SK-N-SH (cell line): ENCODE measurements around the gene KLHL18. TPM values are rescaled to one million over a fixed set of nuclear protein-coding genes. Genes with fewer than 3 reads are reported as not detected.

ENCODE experiments used
- CTCF ChIA-PET: fragments of 300-600, 350-600 bp; formaldehyde crosslinking; extraction: SDS; loops from one replicate; lab custom pipeline; 2021; lab: Yijun Ruan, JAX
- POLR2A ChIA-PET: fragments of 350-600 bp; sonication (Branson Sonifier 250); formaldehyde crosslinking; extraction: SDS; loops from one replicate; lab custom pipeline; 2020; ENCODE audit warnings: antibody characterized with exemption, inconsistent platforms; lab: Yijun Ruan, JAX
- DNase-seq: peaks from one replicate; pipeline ENCODE4 v3.0.0; 2012
- H2AFZ ChIP-seq: fragments of 200-600 bp; sonication (generic); 2 replicates; pipeline ENCODE4 v1.8.1; 2016; ENCODE audit warnings: antibody characterized with exemption, mild to moderate bottlenecking, low read depth
- H3F3A ChIP-seq: fragments of 200-600 bp; sonication (generic); replicated peaks from 2 replicates; pipeline ENCODE3; 2016; ENCODE audit warnings: antibody characterized with exemption, mild to moderate bottlenecking; ENCODE audit not compliant: insufficient read depth
- H3K27ac ChIP-seq, 2 experiments: fragments of 200-500 bp in 1 of 2; fragments of 200-600 bp in 1 of 2; sonication (Bioruptor generic) in 1 of 2; sonication (generic), shearing (Covaris generic) in 1 of 2; 2 replicates each; pipeline versions ENCODE4 v1.5.1 to v1.6.1; 2014 to 2016; ENCODE audit warnings: low read depth in 2 of 2, inconsistent platforms in 1 of 2, low read length in 1 of 2, mild to moderate bottlenecking in 1 of 2, mixed read lengths in 1 of 2
- H3K27me3 ChIP-seq: fragments of 200-600 bp; sonication (generic), shearing (Covaris generic); 2 replicates; pipeline ENCODE4 v1.6.1; 2016; ENCODE audit warnings: mixed run types; ENCODE audit not compliant: insufficient read depth
- H3K36me3 ChIP-seq, 2 experiments: fragments of 200-500 bp in 1 of 2; fragments of 200-600 bp in 1 of 2; sonication (Bioruptor generic) in 1 of 2; sonication (generic) in 1 of 2; replicated peaks in 1 of 2; 2 replicates each; pipeline versions ENCODE3 to v1.5.1; 2014 to 2016; ENCODE audit warnings: low read length in 1 of 2, mild to moderate bottlenecking in 1 of 2; ENCODE audit not compliant: insufficient read depth in 2 of 2, control insufficient read depth in 1 of 2
- H3K4me1 ChIP-seq, 2 experiments: fragments of 200-500 bp in 1 of 2; fragments of 200-600 bp in 1 of 2; sonication (Bioruptor generic) in 1 of 2; sonication (generic), shearing (Covaris generic) in 1 of 2; 2 replicates each; pipeline versions ENCODE4 v1.5.1 to v1.6.1; 2014 to 2016; ENCODE audit warnings: low read depth in 1 of 2, low read length in 1 of 2, mixed run types in 1 of 2; ENCODE audit not compliant: insufficient read depth in 2 of 2, control insufficient read depth in 1 of 2
- H3K4me2 ChIP-seq: fragments of 200-600 bp; sonication (generic), shearing (Covaris generic); 2 replicates; pipeline ENCODE4 v1.6.1; 2017; ENCODE audit warnings: mixed run types
- H3K4me3 ChIP-seq, 2 experiments: fragments of 200-500 bp in 1 of 2; fragments of 200-600 bp in 1 of 2; sonication (Bioruptor generic) in 1 of 2; sonication (generic), shearing (Covaris generic) in 1 of 2; 2 replicates each; pipeline versions ENCODE4 v1.5.1 to v1.8.1; 2014 to 2016; ENCODE audit warnings: low read depth in 2 of 2, inconsistent platforms in 1 of 2, low read length in 1 of 2, mild to moderate bottlenecking in 1 of 2, mixed read lengths in 1 of 2, moderate library complexity in 1 of 2
- H3K79me2 ChIP-seq: fragments of 200-600 bp; sonication (generic); 2 replicates; pipeline ENCODE4 v1.8.1; 2017; ENCODE audit warnings: mild to moderate bottlenecking; ENCODE audit not compliant: insufficient read depth
- H3K9ac ChIP-seq: fragments of 200-600 bp; sonication (generic); 2 replicates; pipeline ENCODE4 v1.6.1; 2017; ENCODE audit warnings: mixed run types
- H3K9me2 ChIP-seq: fragments of 200-600 bp; sonication (generic); 2 replicates; pipeline ENCODE4 v1.6.1; 2017; ENCODE audit warnings: mixed run types
- H3K9me3 ChIP-seq: fragments of 200-600 bp; sonication (generic); 2 replicates; pipeline ENCODE4 v1.6.1; 2017; ENCODE audit warnings: mixed run types, mild to moderate bottlenecking, moderate library complexity
- H4K20me1 ChIP-seq: fragments of 200-600 bp; sonication (generic); 2 replicates; pipeline ENCODE4 v1.6.1; 2017; ENCODE audit warnings: mild to moderate bottlenecking, mixed run types; ENCODE audit not compliant: insufficient read depth
- ELF1 ChIP-seq: IDR thresholded peaks from 2 replicates; pipeline ENCODE4 v1.4.0; 2012
- GABPA ChIP-seq: IDR thresholded peaks from 2 replicates; pipeline ENCODE4 v1.4.0; 2012; ENCODE audit warnings: low read depth, mild to moderate bottlenecking
- RFX5 ChIP-seq: IDR thresholded peaks from 2 replicates; pipeline ENCODE4 v1.6.1; 2012; ENCODE audit warnings: mild to moderate bottlenecking, improper control_type of control experiment, low read length
- RXRA ChIP-seq: IDR thresholded peaks from 2 replicates; pipeline ENCODE4 v1.4.0; 2012; ENCODE audit warnings: low read depth, mild to moderate bottlenecking, borderline replicate concordance
- TCF12 ChIP-seq: IDR thresholded peaks from 2 replicates; pipeline ENCODE4 v1.4.0; 2012
- WGBS: methylation state at CpG from one replicate; pipeline ENCODE4 v1.1.6; 2017; ENCODE audit warnings: low lambda C conversion rate; 5-methylcytosine and 5-hydroxymethylcytosine counted together
- polyA plus RNA-seq, 3 experiments: library from polyadenylated mRNA; depleted of rRNA; stranded (reverse); fragments of >200 nt; gene quantifications; 2 replicates each; pipeline ENCODE4 v1.2.3, GENCODE V29; 2012
- TF ChIP-seq, protein P1 (sequence below): fragments of 150-350 bp; IDR thresholded peaks from 2 replicates; pipeline ENCODE4 v1.6.1; 2016; ENCODE audit warnings: mild to moderate bottlenecking, low read depth, low read length
- TF ChIP-seq, protein P2 (sequence below): IDR thresholded peaks from 2 replicates; pipeline ENCODE4 v1.6.1; 2012; ENCODE audit warnings: mild to moderate bottlenecking, low read depth, low read length, moderate library complexity
- TF ChIP-seq, protein P3 (sequence below): fragments of 200-600 bp; sonication (generic); IDR thresholded peaks from 2 replicates; pipeline ENCODE4 v1.6.1; 2017; ENCODE audit warnings: antibody characterized with exemption, mild to moderate bottlenecking, moderate library complexity

The KLHL18 gene
- polyA plus RNA-seq, 1 of the 3 experiments (the other 2 are of a cell fraction), result 55.2 TPM

DNA sequence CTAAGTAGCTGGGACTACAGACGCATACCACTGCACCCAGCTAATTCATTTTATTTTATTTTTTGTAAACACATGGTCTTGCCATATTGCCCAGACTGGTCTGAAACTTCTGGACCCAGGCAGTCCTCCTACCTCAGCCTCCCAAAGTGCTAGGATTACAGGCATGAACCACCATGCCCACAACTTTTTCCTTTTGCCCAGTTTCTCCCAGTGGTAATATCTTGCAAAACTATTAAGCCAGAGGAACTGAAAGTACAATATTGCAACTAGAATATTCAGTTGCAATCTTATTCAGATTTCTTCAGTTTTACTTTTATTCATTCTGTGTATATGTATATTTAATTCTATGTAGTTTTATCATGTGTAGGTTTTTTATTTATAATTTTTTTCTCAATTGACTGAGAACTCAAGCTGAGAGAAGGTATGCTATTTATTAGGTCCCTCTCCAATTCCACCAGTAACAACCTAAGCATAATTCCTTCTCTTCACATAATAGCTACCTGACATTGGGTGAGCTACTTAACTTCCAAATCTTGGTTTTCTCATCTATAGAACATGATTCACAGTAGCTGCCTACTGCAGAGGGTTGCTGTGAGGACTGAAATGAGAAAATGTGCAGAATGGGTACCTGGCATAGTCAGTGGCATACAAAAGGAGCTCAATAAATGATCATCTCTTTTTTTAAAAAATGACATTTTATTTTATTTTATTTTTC is 30.8 kb downstream of the KLHL18 start (continued):
- TF ChIP-seq, protein P1, sequence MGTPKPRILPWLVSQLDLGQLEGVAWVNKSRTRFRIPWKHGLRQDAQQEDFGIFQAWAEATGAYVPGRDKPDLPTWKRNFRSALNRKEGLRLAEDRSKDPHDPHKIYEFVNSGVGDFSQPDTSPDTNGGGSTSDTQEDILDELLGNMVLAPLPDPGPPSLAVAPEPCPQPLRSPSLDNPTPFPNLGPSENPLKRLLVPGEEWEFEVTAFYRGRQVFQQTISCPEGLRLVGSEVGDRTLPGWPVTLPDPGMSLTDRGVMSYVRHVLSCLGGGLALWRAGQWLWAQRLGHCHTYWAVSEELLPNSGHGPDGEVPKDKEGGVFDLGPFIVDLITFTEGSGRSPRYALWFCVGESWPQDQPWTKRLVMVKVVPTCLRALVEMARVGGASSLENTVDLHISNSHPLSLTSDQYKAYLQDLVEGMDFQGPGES, result no peak

DNA sequence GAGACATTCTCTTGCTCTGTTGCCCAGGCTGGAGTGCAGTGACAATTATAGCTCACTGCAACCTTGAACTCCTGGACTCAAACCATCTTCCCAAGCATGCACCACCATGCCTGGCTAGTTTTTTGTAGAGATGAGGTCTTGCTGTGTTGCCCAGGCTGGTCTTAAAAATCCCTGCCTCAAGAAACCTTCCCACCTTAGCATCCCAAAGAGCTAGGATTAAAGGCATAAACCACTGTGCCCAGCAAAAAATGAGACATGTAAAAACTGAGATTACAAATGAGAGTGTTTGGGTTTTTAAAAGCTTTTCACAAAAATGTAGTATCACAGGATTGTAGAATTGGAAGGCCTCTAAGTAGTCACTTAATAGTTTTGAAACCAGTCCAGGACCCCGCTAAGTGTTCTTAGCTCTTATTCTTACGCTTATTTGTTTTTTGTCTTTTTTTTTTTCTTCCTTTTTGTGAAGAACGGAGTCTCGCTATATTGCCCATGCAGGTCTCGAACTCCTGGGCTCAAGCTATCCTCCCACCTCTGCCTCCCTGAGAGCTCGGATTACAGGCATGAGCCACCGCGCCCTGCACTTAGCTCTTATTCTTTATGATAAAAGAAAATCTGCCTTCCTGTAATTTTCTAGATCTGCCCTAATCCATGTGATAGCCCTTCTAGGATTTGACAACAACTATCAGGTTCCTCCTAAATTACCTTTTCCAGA is 31.5 kb downstream of the KLHL18 start:
- Histone ChIP-seq H3K9me2 (no peaks in the 10 kb centered on the region), H3K4me1 (no peaks in the 10 kb centered on the region), H3K9ac (no peak overlapping the region), H3K79me2 (peaks cover 12% of the 10 kb centered on the region; the same call in 1 of the 2 replicates), H3K27ac (no peak overlapping the region), H3K4me2 (no peak overlapping the region), H3F3A (peaks cover 4% of the 10 kb centered on the region), H3K36me3 (no peaks in the 10 kb centered on the region), H4K20me1 (no peaks in the 10 kb centered on the region), H2AFZ (no peak overlapping the region), H3K27me3 (no peaks in the 10 kb centered on the region), H3K4me3 (no peak overlapping the region), H3K9me3 (no peaks in the 10 kb centered on the region)
- WGBS, result 97% methylated on average over 8 of the region's 8 CpGs
- no peak for TF ChIP-seq GABPA
- TF ChIP-seq, protein P2, sequence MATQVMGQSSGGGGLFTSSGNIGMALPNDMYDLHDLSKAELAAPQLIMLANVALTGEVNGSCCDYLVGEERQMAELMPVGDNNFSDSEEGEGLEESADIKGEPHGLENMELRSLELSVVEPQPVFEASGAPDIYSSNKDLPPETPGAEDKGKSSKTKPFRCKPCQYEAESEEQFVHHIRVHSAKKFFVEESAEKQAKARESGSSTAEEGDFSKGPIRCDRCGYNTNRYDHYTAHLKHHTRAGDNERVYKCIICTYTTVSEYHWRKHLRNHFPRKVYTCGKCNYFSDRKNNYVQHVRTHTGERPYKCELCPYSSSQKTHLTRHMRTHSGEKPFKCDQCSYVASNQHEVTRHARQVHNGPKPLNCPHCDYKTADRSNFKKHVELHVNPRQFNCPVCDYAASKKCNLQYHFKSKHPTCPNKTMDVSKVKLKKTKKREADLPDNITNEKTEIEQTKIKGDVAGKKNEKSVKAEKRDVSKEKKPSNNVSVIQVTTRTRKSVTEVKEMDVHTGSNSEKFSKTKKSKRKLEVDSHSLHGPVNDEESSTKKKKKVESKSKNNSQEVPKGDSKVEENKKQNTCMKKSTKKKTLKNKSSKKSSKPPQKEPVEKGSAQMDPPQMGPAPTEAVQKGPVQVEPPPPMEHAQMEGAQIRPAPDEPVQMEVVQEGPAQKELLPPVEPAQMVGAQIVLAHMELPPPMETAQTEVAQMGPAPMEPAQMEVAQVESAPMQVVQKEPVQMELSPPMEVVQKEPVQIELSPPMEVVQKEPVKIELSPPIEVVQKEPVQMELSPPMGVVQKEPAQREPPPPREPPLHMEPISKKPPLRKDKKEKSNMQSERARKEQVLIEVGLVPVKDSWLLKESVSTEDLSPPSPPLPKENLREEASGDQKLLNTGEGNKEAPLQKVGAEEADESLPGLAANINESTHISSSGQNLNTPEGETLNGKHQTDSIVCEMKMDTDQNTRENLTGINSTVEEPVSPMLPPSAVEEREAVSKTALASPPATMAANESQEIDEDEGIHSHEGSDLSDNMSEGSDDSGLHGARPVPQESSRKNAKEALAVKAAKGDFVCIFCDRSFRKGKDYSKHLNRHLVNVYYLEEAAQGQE, result no peak
- TF ChIP-seq, protein P3, sequence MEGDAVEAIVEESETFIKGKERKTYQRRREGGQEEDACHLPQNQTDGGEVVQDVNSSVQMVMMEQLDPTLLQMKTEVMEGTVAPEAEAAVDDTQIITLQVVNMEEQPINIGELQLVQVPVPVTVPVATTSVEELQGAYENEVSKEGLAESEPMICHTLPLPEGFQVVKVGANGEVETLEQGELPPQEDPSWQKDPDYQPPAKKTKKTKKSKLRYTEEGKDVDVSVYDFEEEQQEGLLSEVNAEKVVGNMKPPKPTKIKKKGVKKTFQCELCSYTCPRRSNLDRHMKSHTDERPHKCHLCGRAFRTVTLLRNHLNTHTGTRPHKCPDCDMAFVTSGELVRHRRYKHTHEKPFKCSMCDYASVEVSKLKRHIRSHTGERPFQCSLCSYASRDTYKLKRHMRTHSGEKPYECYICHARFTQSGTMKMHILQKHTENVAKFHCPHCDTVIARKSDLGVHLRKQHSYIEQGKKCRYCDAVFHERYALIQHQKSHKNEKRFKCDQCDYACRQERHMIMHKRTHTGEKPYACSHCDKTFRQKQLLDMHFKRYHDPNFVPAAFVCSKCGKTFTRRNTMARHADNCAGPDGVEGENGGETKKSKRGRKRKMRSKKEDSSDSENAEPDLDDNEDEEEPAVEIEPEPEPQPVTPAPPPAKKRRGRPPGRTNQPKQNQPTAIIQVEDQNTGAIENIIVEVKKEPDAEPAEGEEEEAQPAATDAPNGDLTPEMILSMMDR, result no peak
- TF ChIP-seq ELF1, result no peak
- TF ChIP-seq RFX5, result no peak
- TF ChIP-seq TCF12, result no peak
- no peak for TF ChIP-seq RXRA
- ChIA-PET POLR2A (interaction anchor here (0.8 kb wide), 1 partner anchor 31 kb away, joined by 3 read pairs; the partner anchor contains the start of genes KIF9 and KLHL18), CTCF (interaction anchor here (0.6 to 1.6 kb wide), 6 partner anchors 10 to 390 kb away, joined by 3 to 11 read pairs (median 4); no protein-coding TSS in a partner anchor)
- no peak for DNase-seq
